ENCODE measurements around the gene UBE2O.

Gene UBE2O

DNA sequence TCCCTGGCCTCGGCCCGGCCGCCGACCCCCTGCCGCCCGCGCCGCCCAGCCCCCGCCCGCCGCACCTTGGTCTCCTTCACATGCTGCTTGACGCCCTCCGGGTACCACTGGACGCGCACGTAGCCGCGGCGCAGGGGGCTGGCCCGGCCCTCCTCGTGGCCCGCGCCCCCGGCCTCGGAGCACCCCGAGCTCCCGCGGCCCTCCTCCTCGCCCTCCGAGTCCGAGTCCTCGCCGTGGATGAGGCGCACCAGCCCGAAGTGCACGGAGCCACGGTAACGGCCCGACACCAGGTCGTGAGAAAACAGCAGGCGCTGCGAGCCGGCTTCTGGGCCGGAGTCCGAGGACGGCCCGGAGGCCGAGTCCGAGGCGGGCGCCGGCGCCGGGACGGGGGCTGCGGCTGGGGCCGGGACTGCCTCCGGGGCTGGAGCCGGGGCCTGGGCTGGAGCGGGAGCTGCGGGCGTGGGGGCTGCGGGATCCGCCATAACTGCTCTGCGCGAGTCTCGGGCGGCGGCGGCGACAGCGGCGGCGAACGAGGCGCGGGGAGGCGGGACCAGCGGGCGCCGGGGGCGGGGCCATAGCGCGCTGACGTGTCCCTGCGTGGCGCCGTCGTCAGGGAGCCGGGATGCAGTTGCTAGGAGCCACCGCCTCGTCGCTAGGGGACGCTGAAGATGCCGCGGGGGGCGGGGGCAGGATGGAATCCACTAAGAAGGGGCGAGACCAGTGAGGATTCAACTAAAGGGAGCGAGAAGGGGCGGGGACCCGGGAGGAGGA is at the start of gene UBE2O:
TSS of gene UBE2O (minus strand) at position 493 of the 771 bp plus-strand sequence. CDS start at position 482, 11 bp downstream.
- no peak for TF ChIP-seq GATA3 (IDR thresholded peaks at IDR 0.05; ENCODE audit: low read depth, low read length)
- no peak for TF ChIP-seq GATA2 (IDR thresholded peaks at IDR 0.05; ENCODE audit: low read depth, low read length)

DNA sequence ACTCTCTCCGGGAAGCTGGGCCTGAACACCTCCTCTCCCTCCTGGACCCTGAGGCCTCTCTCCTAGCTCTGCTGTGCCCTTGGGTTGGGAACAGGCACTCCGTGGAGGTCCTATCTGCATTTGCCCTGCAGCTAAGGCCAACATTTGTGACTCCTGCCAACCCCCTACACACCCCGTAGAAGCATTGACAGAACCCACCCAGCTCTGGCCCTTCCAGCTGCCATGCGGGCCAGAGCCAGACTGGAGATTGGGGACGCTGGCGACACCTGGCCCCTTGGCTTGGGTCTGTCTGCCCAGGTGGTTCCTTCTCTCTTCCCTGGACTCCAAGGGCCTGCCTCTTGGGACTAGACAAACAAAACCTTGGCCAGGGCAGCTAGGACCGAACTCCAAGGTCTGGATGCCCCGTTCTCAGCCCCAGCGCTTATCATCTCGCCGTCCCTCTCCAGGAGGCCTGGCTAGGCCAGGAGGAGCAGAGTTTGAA is 48.9 kb upstream of the UBE2O start:
- TF ChIP-seq GATA2 (IDR thresholded peaks at IDR 0.05; ENCODE audit: low read depth, low read length): no peak
- TF ChIP-seq GATA3 (IDR thresholded peaks at IDR 0.05; ENCODE audit: low read depth, low read length): no peak

DNA sequence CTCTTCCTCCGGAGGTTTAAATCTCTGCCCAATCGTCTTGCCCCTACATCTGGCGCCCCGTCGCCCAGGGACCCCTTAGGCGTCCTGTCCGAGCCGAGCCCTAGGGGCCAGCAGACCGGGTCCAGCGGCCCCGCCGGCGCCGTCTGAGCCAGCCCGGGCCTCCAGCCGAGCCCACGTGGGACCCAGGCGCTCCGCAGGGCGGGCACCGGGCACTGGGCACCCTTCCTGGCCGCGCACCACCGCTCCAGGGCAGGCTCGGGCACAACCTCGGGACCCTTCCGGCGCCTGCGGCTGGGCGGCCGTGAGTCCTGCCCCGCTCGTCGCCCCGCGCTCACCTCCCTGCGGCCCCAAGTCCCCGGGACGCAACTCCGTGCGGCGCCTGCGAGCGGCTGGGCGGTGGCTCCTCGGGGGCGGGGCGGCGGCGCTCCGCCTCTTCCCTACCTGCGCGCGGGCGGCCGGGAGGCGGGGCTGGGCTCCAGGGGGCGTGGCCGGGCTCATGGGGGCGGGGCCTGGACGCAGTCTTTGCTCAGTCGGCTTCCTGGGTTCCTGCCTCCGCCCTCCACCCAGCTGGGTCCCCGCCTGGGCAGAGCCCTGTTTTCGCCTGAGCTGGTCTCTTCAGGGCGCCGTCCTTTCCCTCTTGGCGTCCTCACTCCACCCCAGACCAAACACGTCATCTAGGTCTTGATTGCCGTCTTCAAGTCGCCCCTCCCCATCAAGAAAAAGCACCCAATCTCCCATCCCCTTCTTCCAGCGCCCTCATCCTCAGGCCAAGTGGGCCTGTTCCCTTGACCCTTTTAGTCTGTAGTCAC is 48.3 kb upstream of the UBE2O start, which contains the start of gene RHBDF2:
TSS of gene RHBDF2 (minus strand) at position 406 of the 809 bp plus-strand sequence. CDS start 19,899 bp downstream, outside the sequence.
- TF ChIP-seq GATA2 (IDR thresholded peaks at IDR 0.05; ENCODE audit: low read depth, low read length): no peak
- TF ChIP-seq GATA3 (IDR thresholded peaks at IDR 0.05; ENCODE audit: low read depth, low read length): no peak

DNA sequence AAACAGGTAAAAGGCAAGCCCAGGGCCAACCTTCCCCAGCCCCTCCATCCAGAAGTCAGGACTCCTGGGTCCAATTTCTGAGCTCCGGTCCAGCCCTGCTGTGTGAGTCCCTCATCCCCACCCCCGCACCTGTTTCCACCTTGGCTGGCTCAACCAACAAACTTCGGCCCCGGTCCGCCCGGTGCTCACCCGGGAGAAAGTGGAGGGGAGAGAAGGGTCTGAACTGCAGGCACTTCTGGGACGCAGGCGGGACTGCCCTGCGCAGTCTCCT is 47.7 kb upstream of the UBE2O start:
- no peak for TF ChIP-seq GATA3 (IDR thresholded peaks at IDR 0.05; ENCODE audit: low read depth, low read length)
- no peak for TF ChIP-seq GATA2 (IDR thresholded peaks at IDR 0.05; ENCODE audit: low read depth, low read length)

DNA sequence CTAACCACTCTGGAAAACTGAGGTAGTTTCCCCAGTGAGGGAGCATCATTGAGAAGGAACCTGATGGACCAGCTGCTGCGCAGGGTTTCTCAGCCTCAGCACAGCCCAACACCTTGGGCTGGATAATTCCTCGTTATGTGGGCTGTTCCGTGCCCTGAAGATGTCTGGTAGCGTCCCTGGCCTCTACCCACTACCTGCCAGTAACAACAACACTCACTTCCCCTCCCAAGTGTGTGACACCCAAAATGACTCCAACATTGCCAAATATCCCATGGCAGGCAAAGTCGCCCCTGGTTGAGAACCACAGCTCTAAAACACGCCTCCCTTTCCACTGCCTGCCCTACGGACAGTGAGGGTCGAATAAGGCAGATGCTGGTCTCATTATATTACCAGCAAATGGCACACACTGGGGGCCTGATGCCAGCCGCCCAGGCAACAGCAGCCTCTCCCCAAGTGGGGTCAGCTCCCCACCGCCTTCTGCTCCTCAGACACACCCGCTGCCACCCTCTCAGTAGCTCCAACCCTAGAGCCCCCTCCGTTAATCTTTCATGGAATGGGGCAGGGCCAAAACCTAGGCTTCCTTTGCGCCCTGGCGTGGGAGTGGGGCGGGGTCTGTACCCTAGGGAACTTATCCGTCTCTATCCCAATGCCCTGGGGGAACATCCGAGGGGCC is 47.3 kb upstream of the UBE2O start:
- TF ChIP-seq GATA2 (IDR thresholded peaks at IDR 0.05; ENCODE audit: low read depth, low read length) (no peak), GATA3 (IDR thresholded peaks at IDR 0.05; ENCODE audit: low read depth, low read length) (no peak)

DNA sequence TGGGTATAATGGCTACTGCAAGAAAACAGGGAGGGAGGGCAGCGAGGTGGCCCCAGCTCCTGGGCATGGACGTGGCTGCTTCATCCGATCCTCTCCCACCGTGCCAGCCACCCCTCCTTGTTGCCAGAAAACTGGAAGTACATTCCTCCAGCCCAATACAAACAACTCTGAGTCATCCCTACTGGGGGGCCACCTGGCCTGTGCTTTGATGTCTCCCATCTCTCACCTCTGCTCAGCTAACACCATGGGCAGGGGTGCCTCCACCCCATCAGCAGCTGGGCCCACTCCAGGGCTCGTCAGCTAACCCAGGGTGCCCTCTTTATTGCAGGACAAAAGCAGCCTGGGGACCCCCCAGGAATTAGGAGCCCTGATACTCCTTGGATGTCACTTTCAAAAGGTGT is 46.3 kb upstream of the UBE2O start:
- TF ChIP-seq GATA3 (IDR thresholded peaks at IDR 0.05; ENCODE audit: low read depth, low read length) (no peak), GATA2 (IDR thresholded peaks at IDR 0.05; ENCODE audit: low read depth, low read length) (no peak)

DNA sequence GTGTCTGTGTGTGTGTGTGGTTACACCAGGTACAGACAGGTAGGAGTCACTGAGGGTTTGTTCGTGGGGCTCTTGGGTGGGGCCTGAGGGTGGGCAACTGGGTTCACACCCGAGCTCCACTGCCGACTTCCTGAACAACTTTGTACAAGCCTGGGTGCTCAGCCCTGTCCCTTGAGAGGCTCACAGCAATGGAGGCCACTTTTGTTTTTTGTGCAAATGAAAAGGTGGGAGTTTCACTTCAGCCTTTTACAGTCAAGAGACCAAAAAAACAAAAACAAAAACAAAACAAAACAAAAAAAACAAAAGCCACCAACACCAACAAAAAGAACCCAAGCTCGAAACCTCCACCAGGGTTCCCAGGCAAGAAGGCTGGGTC is 45.9 kb upstream of the UBE2O start:
- TF ChIP-seq GATA3 (IDR thresholded peaks at IDR 0.05; ENCODE audit: low read depth, low read length) (no peak), GATA2 (IDR thresholded peaks at IDR 0.05; ENCODE audit: low read depth, low read length) (no peak)

DNA sequence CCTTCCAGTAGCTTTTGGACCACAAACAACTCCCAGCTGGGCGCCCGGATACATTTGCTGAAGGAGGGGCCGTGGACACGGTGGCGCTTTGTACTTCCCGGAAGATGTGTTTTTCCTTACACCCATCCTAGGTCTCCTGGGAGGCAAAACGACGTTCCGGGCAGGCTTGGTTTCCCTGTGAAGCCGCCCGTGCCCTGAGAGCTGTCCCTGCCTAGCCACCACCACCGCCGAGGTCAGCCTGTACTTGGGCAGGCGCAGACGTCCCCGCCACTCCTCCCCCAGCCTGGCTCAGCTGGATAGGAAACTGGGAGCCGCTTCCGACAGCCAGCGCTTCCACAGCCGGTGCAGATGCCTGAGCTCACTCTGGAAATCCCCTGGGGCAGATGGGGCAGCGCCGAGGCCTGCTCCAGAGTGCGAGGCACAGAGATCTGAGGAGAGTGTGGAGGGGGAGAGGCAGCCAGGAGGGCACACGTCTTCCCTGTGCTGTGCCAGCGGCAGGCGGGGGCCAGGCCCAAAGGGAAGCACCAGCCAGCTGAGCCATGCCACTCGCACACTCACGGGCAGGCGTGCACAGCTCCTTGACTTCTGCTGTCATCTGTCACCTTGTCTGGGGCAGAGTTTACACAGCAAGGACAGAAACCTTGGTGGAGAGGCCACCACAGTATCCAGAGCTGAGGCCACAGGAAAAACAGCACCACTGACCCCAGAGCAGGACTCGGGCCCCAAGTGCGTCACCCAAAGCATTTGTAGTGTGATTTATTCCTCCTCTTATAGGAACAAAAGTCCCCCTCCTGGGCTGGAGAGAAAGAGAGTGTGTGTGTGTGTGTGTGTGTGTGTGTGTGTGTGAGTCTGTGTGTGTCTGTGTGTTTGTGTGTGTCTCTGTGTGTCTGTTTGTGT is 45.3 kb upstream of the UBE2O start:
- TF ChIP-seq GATA2 (IDR thresholded peaks at IDR 0.05; ENCODE audit: low read depth, low read length): no peak; the same call in 1 of the 2 replicates
- TF ChIP-seq GATA3 (IDR thresholded peaks at IDR 0.05; ENCODE audit: low read depth, low read length): no peak

DNA sequence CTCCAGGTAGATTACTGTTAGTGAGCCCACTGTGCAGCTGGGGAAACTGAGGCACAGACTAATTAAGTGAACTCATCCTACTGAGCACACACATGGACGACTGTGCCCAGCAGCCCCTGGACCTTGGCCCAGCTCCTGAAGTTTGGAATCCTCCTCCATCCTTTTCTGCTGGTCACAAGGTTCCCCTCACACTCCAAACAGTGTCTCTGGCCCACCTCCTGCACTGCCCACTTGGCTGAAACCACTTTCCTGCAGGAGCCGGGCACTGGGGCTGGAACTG is 44.7 kb upstream of the UBE2O start:
- TF ChIP-seq GATA3 (IDR thresholded peaks at IDR 0.05; ENCODE audit: low read depth, low read length): no peak
- TF ChIP-seq GATA2 (IDR thresholded peaks at IDR 0.05; ENCODE audit: low read depth, low read length): no peak

DNA sequence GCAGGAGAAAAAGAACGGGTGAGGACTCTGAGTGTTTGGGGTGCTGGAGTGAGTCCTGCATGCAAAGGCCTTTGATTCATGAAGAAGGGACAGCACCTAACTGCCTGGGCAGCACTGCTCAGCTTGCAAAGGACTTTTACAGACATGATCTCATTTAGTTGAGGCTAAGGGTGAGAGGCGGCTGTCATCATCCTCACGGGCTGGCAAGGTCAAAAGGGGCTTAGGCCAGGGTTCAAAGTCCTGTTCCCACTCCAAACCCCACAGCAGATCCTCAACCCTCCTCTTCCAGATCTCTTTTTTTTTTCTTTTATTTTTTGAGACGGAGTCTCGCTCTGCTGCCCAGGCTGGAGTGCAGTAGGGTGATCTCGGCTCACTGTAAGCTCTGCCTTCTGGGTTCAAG is 43.5 kb upstream of the UBE2O start:
- TF ChIP-seq GATA3 (IDR thresholded peaks at IDR 0.05; ENCODE audit: low read depth, low read length) (no peak), GATA2 (IDR thresholded peaks at IDR 0.05; ENCODE audit: low read depth, low read length) (no peak)

DNA sequence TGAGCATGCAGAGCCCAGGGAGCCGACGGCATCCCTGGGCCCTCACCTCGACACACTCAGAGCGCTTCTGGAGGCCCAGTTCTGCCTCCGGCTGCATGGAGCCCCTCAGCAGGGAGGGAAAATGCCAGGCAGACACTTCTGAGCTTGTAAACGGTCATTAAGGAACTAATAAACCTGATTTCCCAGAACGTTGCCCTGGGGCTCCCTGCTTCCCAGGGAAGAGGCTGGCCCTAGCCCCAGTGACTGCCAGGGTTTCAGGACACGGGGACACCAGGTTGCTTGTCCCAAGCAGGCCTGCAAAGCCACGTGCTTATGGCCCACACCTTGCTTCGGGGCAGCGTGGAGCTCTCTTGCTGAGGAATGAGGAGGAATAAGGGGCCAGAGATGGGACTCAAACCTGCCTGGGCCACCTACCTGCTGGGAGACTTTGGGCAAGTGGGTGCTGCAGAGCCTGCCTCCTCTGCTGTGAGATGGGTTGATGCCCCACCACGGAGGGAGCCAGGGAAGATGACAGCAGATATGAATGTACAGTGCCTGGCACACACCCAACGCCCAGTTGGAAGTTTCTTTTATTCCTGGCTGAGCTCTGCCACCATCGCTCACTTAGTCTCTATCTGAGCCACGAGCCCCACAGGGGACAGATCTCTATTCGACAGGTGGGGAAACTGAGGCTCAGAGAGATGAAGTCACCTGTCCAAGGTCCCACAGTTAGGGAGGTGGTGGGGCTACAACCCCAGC is 42.9 kb upstream of the UBE2O start:
- TF ChIP-seq GATA3 (IDR thresholded peaks at IDR 0.05; ENCODE audit: low read depth, low read length): no peak
- TF ChIP-seq GATA2 (IDR thresholded peaks at IDR 0.05; ENCODE audit: low read depth, low read length): peak; percentile 45; the same call in 1 of the 2 replicates

DNA sequence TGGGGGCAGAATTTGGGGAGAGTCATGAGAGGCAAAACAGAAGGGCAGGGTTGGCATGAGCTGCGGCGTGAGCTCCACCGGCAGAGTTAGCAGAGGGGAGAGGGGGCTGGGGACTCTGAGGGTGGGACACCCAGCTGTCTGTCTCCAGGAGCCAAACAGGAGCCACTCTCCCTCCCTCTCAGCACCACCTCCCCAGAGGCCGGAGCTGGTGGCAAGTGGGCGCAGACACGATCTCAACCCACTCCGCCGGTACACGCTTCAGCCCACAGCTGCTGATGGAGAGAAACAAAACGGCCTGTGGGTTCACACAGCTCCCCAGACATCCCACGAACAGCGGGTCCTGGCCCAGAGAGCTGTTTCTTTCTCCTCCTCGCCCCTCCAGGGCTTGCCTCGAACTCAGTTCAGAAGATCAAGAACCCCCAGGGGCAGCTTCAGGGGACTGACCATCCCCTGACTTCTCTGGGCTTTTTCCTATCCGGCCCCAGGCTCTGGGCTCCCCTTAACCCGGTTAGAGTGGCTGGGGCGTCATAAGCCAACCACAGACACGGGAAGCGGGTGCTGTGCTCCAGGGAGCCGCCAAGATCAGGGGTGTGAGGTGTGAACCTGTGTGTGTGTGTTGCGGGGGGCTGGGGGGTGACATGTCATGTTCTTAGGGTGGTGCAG is 40.7 kb upstream of the UBE2O start:
- TF ChIP-seq GATA2 (IDR thresholded peaks at IDR 0.05; ENCODE audit: low read depth, low read length): no peak
- TF ChIP-seq GATA3 (IDR thresholded peaks at IDR 0.05; ENCODE audit: low read depth, low read length): no peak
